ENCODE measurements around the gene RFX3.

RFX3 gene

GRCh38 chr9:3441197-3441816, 84.5 kb downstream of the RFX3 start:
- Histone ChIP-seq H3K4me1 (ENCODE audit: control insufficient read depth, low read length) (no peaks in the 10 kb centered on the region), H3K27ac (ENCODE audit: low read depth, low read length) (no peak overlapping the region), H3K4me3 (ENCODE audit: low read length) (no peak overlapping the region), H3K9me2 (replicated peaks; ENCODE audit: control insufficient read depth, low read length) (no peaks in the 10 kb centered on the region), H3K36me3 (ENCODE audit: control insufficient read depth, low read length) (no peaks in the 10 kb centered on the region), H3K9me3 (ENCODE audit: control insufficient read depth, insufficient read depth, low read length) (no peaks in the 10 kb centered on the region), H3K79me2 (ENCODE audit: control insufficient read depth, low read length) (no peaks in the 10 kb centered on the region), H3K4me2 (ENCODE audit: low read length) (no peak overlapping the region), H3F3A (ENCODE audit: control insufficient read depth, insufficient read depth) (no peaks in the 10 kb centered on the region), H4K20me1 (ENCODE audit: control insufficient read depth, insufficient read depth, low read depth, low read length) (no peaks in the 10 kb centered on the region), H3K27me3 (ENCODE audit: control insufficient read depth, low read length) (no peaks in the 10 kb centered on the region)
- TF ChIP-seq CTCF (IDR thresholded peaks at IDR 0.05; ENCODE audit: low read depth, low read length, poor library complexity, severe bottlenecking), result peak; percentile 63
- no peak for TF ChIP-seq EZH2phosphoT487 (IDR thresholded peaks at IDR 0.05; ENCODE audit: borderline replicate concordance, low read length)

GRCh38 chr9:3436629-3437420, 89.0 kb downstream of the RFX3 start:
- Histone ChIP-seq H3K79me2 (ENCODE audit: control insufficient read depth, low read length) (no peaks in the 10 kb centered on the region), H3K9me3 (ENCODE audit: control insufficient read depth, insufficient read depth, low read length) (no peaks in the 10 kb centered on the region), H3K36me3 (ENCODE audit: control insufficient read depth, low read length) (no peaks in the 10 kb centered on the region), H3K27me3 (ENCODE audit: control insufficient read depth, low read length) (no peaks in the 10 kb centered on the region), H3K27ac (ENCODE audit: low read depth, low read length) (no peak overlapping the region), H4K20me1 (ENCODE audit: control insufficient read depth, insufficient read depth, low read depth, low read length) (no peaks in the 10 kb centered on the region), H3K4me2 (ENCODE audit: low read length) (no peak overlapping the region), H3K4me1 (ENCODE audit: control insufficient read depth, low read length) (no peaks in the 10 kb centered on the region), H3K9me2 (replicated peaks; ENCODE audit: control insufficient read depth, low read length) (no peaks in the 10 kb centered on the region), H3K4me3 (ENCODE audit: low read length) (no peak overlapping the region), H3F3A (ENCODE audit: control insufficient read depth, insufficient read depth) (no peaks in the 10 kb centered on the region)
- TF ChIP-seq CTCF (IDR thresholded peaks at IDR 0.05; ENCODE audit: low read depth, low read length, poor library complexity, severe bottlenecking) (no peak), EZH2phosphoT487 (IDR thresholded peaks at IDR 0.05; ENCODE audit: borderline replicate concordance, low read length) (no peak)

GRCh38 chr9:3435732-3436131, 90.1 kb downstream of the RFX3 start:
- no peaks in the 10 kb centered on the region for H3K9me3 ChIP-seq (ENCODE audit: control insufficient read depth, insufficient read depth, low read length)
- no peak overlapping the region for H3K4me2 ChIP-seq (ENCODE audit: low read length)
- H4K20me1 ChIP-seq (ENCODE audit: control insufficient read depth, insufficient read depth, low read depth, low read length), result no peaks in the 10 kb centered on the region
- no peaks in the 10 kb centered on the region for H3K36me3 ChIP-seq (ENCODE audit: control insufficient read depth, low read length)
- TF ChIP-seq EZH2phosphoT487 (IDR thresholded peaks at IDR 0.05; ENCODE audit: borderline replicate concordance, low read length) (no peak), CTCF (IDR thresholded peaks at IDR 0.05; ENCODE audit: low read depth, low read length, poor library complexity, severe bottlenecking) (no peak)
- H3K27ac ChIP-seq (ENCODE audit: low read depth, low read length), result no peak overlapping the region
- H3K9me2 ChIP-seq (replicated peaks; ENCODE audit: control insufficient read depth, low read length), result no peaks in the 10 kb centered on the region
- H3K27me3 ChIP-seq (ENCODE audit: control insufficient read depth, low read length), result no peaks in the 10 kb centered on the region
- no peaks in the 10 kb centered on the region for H3K79me2 ChIP-seq (ENCODE audit: control insufficient read depth, low read length)
- no peaks in the 10 kb centered on the region for H3F3A ChIP-seq (ENCODE audit: control insufficient read depth, insufficient read depth)
- H3K4me1 ChIP-seq (ENCODE audit: control insufficient read depth, low read length), result no peaks in the 10 kb centered on the region
- no peak overlapping the region for H3K4me3 ChIP-seq (ENCODE audit: low read length)

All from DOHH2 (cell line).